ENCODE results near the gene RNF141. TPM values are rescaled to one million over a fixed set of nuclear protein-coding genes. Genes with fewer than 3 reads are reported as not detected.

RNF141 gene
- total RNA-seq, 1 experiment from 2014 or later: 23.2 TPM

DNA sequence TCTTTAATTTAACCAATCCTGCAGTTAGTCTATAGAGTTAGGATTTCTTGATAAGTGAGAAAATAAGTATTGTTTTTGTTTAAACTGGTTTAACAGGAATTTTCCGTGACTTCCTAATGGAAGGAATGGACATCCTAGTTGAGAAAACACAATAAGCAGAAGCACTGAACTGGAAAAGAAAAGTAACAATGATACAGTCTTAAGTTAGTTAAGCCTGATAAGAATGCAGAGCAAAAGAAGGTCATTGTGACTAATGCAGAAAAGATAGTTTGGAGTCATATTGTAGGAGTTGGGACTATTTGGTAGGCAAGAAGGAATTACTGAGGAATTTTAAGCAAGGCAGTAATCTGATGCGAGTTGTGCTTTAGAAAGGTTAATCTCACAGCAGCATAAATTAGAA lies 11.7 kb downstream of the RNF141 start (continued):
- TF ChIP-seq, protein P1, sequence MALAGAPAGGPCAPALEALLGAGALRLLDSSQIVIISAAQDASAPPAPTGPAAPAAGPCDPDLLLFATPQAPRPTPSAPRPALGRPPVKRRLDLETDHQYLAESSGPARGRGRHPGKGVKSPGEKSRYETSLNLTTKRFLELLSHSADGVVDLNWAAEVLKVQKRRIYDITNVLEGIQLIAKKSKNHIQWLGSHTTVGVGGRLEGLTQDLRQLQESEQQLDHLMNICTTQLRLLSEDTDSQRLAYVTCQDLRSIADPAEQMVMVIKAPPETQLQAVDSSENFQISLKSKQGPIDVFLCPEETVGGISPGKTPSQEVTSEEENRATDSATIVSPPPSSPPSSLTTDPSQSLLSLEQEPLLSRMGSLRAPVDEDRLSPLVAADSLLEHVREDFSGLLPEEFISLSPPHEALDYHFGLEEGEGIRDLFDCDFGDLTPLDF (CRISPR knock-in tag; IDR thresholded peaks at IDR 0.05): no peak
- no peak for TF ChIP-seq NR3C1 (CRISPR knock-in tag; conservative IDR thresholded peaks at IDR 0.05; ENCODE audit: low read depth)
- TF ChIP-seq FOXP4 (CRISPR knock-in tag; IDR thresholded peaks at IDR 0.05): no peak
- TF ChIP-seq MYBL2 (CRISPR knock-in tag; IDR thresholded peaks at IDR 0.05): no peak

GRCh38 chr11:10528121-10528520 lies 12.9 kb downstream of the RNF141 start:
- ChIA-PET POLR2A (no interaction called here), CTCF (interaction anchor here (0.9 kb wide), 1 partner anchor 13 kb away, joined by 3 read pairs; the partner anchor contains the start of gene RNF141)
- Mint-ChIP-seq H3K27me3 (ENCODE audit: low read depth) (no peaks in the 10 kb centered on the region), H3K36me3 (peaks cover 12% of the 10 kb centered on the region), H3K4me1 (no peaks in the 10 kb centered on the region), H3K27ac (no peak overlapping the region), H3K9me3 (no peaks in the 10 kb centered on the region), H3K4me3 (no peak overlapping the region)
- no peak for DNase-seq (ENCODE audit: low spot score)
- no peak for ATAC-seq
- TF ChIP-seq ZNF396 (CRISPR knock-in tag; IDR thresholded peaks at IDR 0.05; ENCODE audit: borderline replicate concordance) (no peak), CREB1 (CRISPR knock-in tag; IDR thresholded peaks at IDR 0.05) (no peak), ZSCAN18 (CRISPR knock-in tag; IDR thresholded peaks at IDR 0.05) (no peak), GRHL2 (CRISPR knock-in tag; IDR thresholded peaks at IDR 0.05; ENCODE audit: insufficient replicate concordance, severe bottlenecking) (no peak), ZNF423 (CRISPR knock-in tag; IDR thresholded peaks at IDR 0.05) (no peak), CTCF (IDR thresholded peaks at IDR 0.05) (no peak), ATF1 (CRISPR knock-in tag; IDR thresholded peaks at IDR 0.05) (no peak), EMX1 (CRISPR knock-in tag; IDR thresholded peaks at IDR 0.05) (no peak)

DNA sequence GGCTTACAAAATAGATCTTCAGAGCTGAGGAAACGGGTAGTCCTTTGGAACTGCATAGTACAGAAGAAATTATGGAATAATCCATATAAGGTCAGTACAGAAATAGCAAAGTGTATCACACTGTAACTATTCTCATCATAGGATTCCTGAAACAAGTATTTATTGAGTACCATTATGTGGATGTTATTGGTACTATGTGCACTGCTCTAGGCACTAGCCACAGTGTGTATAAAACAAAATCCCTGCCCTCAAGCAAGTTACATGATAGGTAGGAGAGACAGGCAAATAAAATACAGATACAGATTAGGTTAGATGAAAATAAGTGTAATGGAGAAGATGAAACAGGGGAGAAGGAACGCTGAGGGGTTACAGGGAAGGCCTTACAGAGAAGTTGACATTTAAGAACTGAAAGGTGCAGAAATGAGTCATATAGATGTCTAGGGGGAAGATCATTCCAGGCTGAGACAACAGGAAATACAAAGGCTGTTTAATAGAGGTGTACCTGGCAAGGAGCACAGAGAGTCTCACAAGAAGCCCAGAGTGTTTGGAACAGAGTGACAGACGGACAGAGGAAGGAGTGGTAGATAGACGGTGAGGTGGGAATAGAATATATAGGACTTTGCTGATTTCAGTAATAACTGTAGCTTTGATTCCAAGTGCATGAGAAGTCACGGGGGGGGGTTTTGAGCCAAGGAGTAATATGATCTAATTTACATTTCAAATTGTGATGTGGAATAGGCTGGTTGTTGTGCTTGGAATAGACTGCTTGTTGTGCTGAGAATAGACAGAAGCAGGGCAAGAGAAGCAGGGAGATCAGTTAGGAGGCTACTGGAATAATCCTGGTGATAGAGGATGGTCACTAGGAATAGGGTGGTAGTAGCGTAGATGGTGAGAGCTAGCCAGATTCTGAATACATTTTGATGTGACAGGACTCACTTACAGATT lies 13.7 kb downstream of the RNF141 start:
- Mint-ChIP-seq H3K27me3 (ENCODE audit: low read depth) (no peaks in the 10 kb centered on the region), H3K4me1 (no peaks in the 10 kb centered on the region), H3K4me3 (no peak overlapping the region), H3K27ac (no peak overlapping the region), H3K9me3 (no peaks in the 10 kb centered on the region), H3K36me3 (peaks cover 12% of the 10 kb centered on the region)
- ChIA-PET CTCF (no interaction called here), POLR2A (no interaction called here)
- DNase-seq (ENCODE audit: low spot score) (no peak), ATAC-seq (no peak)
- TF ChIP-seq ATF3 (CRISPR knock-in tag; conservative IDR thresholded peaks at IDR 0.05) (no peak), NR1H2 (CRISPR knock-in tag; IDR thresholded peaks at IDR 0.05) (no peak), CDX4 (CRISPR knock-in tag; IDR thresholded peaks at IDR 0.05; ENCODE audit: borderline replicate concordance) (no peak), KAT7 (CRISPR knock-in tag; IDR thresholded peaks at IDR 0.05; ENCODE audit: borderline replicate concordance) (no peak), TEAD1 (CRISPR knock-in tag; IDR thresholded peaks at IDR 0.05) (no peak), ETV6 (CRISPR knock-in tag; IDR thresholded peaks at IDR 0.05) (no peak), IRF2 (CRISPR knock-in tag; IDR thresholded peaks at IDR 0.05; ENCODE audit: borderline replicate concordance, low read depth) (no peak), MXD4 (CRISPR knock-in tag; IDR thresholded peaks at IDR 0.05; ENCODE audit: borderline replicate concordance) (no peak), CBFB (CRISPR knock-in tag; IDR thresholded peaks at IDR 0.05; ENCODE audit: low read depth) (no peak), FOXJ3 (CRISPR knock-in tag; IDR thresholded peaks at IDR 0.05; ENCODE audit: borderline replicate concordance) (no peak)
- TF ChIP-seq, protein P2, sequence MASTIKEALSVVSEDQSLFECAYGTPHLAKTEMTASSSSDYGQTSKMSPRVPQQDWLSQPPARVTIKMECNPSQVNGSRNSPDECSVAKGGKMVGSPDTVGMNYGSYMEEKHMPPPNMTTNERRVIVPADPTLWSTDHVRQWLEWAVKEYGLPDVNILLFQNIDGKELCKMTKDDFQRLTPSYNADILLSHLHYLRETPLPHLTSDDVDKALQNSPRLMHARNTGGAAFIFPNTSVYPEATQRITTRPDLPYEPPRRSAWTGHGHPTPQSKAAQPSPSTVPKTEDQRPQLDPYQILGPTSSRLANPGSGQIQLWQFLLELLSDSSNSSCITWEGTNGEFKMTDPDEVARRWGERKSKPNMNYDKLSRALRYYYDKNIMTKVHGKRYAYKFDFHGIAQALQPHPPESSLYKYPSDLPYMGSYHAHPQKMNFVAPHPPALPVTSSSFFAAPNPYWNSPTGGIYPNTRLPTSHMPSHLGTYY (CRISPR knock-in tag; IDR thresholded peaks at IDR 0.05): no peak

All from WTC11 (cell line).